ENCODE measurements around the gene KXD1.
"Not testable (repeated sequence)": the region's sequence is repeated elsewhere in the genome, so short reads cannot be mapped to it uniquely, and the experiment has no call there.

DNA sequence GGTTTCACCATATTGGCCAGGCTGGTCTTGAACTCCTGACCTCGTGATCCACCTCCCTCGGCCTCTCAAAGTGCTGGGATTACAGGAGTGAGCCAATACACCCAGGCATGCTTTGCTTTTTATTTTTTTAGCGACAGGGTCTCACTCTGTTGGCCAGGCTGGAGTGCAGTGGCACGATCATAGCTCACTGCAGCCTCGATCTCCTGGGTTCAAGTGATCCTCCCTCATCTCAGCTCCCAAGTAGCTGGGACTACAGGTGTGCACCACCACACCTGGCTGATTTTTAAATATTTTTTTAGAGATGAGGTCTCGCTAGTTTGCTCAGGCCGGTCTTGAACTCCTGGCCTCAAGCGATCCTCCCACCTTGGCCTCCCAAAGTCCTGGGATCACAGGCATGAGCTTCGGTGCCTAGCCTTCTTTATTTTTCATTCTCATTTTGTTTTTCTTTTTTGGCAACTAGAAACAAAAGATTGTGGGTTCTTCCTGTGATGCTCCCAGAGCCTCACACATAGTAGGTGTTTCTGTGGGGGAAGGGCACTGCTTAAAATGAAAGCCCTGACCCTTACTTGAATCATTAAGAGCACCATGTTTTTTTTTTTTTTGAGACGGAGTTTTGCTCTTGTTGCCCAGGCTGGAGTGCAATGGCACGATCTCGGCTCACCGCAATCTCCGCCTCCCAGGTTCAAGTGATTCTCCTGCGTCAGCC lies 43.2 kb downstream of the KXD1 start:
- not testable (repeated sequence) for TF ChIP-seq POLR2A (IDR thresholded peaks at IDR 0.05; ENCODE audit: low read length); GATA1 (IDR thresholded peaks at IDR 0.05; ENCODE audit: low read depth, low read length)
